GM19324 (cell line): ENCODE results near the gene ASB13.

Experiments used
- ATAC-seq: cut with Tn5 transposase; IDR thresholded peaks from one replicate; pipeline ENCODE4 v1.9.1; 2021; ENCODE audit warnings: mild to moderate bottlenecking, moderate library complexity; ENCODE audit not compliant: unreplicated experiment, low FRiP score

ASB13 gene

GRCh38 chr10:5609952-5610616 lies 56.3 kb downstream of the ASB13 start:
- ATAC-seq, result no peak

GRCh38 chr10:5608608-5609220 lies 57.7 kb downstream of the ASB13 start:
- ATAC-seq, result no peak

GRCh38 chr10:5607594-5607993 lies 58.8 kb downstream of the ASB13 start:
- ATAC-seq, result no peak

GRCh38 chr10:5606864-5607263 lies 59.5 kb downstream of the ASB13 start:
- ATAC-seq, result no peak

- ATAC-seq, result no peak
Observed at GRCh38 chr10:5606321-5606720, 60.1 kb downstream of the ASB13 start.

- no peak for ATAC-seq
Observed at GRCh38 chr10:5604961-5605360, 61.4 kb downstream of the ASB13 start.

- ATAC-seq, result no peak
Observed at GRCh38 chr10:5604236-5604925, 62.0 kb downstream of the ASB13 start.

GRCh38 chr10:5603848-5604170 lies 62.6 kb downstream of the ASB13 start:
- no peak for ATAC-seq

GRCh38 chr10:5603091-5603847 lies 63.1 kb downstream of the ASB13 start:
- ATAC-seq, result no peak

GRCh38 chr10:5601826-5602495 lies 64.4 kb downstream of the ASB13 start:
- no peak for ATAC-seq

- no peak for ATAC-seq
Observed at GRCh38 chr10:5600908-5601307, 65.5 kb downstream of the ASB13 start.

- ATAC-seq, result no peak
Observed at GRCh38 chr10:5599613-5600520, 66.5 kb downstream of the ASB13 start.

GRCh38 chr10:5598085-5598690 lies 68.2 kb downstream of the ASB13 start:
- no peak for ATAC-seq

- ATAC-seq, result no peak
Observed at GRCh38 chr10:5596611-5597341, 69.6 kb downstream of the ASB13 start.

GRCh38 chr10:5595994-5596471 lies 70.4 kb downstream of the ASB13 start:
- no peak for ATAC-seq

- ATAC-seq, result no peak
Observed at GRCh38 chr10:5595591-5595990, 70.8 kb downstream of the ASB13 start.

GRCh38 chr10:5595095-5595494 lies 71.3 kb downstream of the ASB13 start:
- no peak for ATAC-seq

GRCh38 chr10:5594271-5595049 lies 71.9 kb downstream of the ASB13 start:
- no peak for ATAC-seq
